Measurements from ENCODE around the gene PCDHGB3.
"Not testable (repeated sequence)": the region's sequence is repeated elsewhere in the genome, so short reads cannot be mapped to it uniquely, and the experiment has no call there.

PCDHGB3 gene

DNA sequence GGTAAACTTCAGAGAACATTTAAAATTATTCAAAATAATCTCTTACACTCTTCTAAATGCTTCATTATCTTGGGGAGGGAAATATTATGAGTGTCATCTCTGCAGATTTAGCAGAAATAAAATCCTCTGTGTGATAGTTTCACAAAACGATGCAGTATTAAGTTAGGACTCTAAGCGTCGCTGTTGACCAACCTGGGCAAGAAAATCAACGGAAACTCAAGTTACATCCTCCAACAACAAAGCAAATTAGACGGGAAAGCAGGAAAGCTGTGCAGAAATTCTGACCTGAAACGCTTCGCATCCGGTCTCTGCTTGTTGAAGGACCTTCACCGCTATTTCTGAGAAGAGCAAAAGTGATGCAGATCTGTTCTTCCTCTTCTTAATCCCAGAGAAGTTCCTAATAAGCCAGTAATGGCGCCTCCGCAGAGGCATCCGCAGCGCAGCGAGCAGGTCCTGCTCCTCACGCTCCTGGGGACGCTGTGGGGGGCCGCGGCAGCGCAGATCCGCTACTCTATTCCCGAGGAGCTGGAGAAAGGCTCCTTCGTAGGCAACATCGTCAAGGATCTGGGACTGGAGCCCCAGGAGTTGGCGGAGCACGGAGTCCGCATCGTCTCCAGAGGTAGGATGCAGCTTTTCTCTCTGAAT is 3.8 kb downstream of the PCDHGB3 start, which contains the start of gene PCDHGA6:
PCDHGA6 (plus strand) TSS at position 219 of the 645 bp plus-strand sequence; CDS start at position 412, 193 bp downstream.
- TF ChIP-seq ZNF274 (IDR thresholded peaks at IDR 0.05; ENCODE audit: low read depth, low read length) = no peak
- H3K4me3 ChIP-seq (ENCODE audit: low read length) = peak within 1 kb of the TSS; percentile 60; the same call in 1 of the 2 replicates

- H3K4me3 ChIP-seq (ENCODE audit: low read length) = no peak overlapping the region
- no peak for TF ChIP-seq ZNF274 (IDR thresholded peaks at IDR 0.05; ENCODE audit: low read depth, low read length)
Observed at GRCh38 chr5:141374627-141375026, 4.6 kb downstream of the PCDHGB3 start.

DNA sequence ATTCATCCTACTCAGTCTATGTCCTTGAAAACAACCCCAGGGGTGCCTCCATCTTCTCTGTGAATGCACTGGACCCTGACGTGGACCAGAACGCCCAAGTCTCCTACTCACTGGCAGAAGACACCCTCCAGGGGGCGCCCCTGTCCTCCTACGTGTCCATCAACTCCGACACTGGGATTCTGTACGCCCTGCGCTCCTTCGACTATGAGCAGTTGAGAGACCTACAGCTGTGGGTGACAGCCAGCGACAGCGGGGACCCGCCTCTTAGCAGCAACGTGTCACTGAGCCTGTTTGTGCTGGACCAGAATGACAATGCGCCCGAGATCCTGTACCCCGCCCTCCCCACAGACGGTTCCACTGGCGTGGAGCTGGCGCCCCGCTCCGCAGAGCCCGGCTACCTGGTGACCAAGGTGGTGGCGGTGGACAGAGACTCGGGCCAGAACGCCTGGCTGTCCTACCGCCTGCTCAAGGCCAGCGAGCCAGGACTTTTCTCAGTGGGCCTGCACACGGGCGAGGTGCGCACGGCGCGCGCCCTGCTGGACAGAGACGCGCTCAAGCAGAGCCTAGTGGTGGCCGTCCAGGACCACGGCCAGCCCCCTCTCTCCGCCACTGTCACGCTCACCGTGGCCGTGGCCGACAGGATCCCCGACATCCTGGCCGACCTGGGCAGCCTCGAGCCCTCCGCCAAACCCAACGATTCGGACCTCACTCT is 5.6 kb downstream of the PCDHGB3 start:
- H3K4me3 ChIP-seq (ENCODE audit: low read length) = not testable (repeated sequence)

- no peak for TF ChIP-seq ZNF274 (IDR thresholded peaks at IDR 0.05; ENCODE audit: low read depth, low read length)
- H3K4me3 ChIP-seq (ENCODE audit: low read length) = peak within 1 kb of the TSS; percentile 30; the same call in 1 of the 2 replicates
Observed at GRCh38 chr5:141382469-141383294, 12.6 kb downstream of the PCDHGB3 start, which contains the start of gene PCDHGA7. TSS of gene PCDHGA7 (plus strand) at chr5:141382742. CDS start at chr5:141382900, 158 bp downstream.

DNA sequence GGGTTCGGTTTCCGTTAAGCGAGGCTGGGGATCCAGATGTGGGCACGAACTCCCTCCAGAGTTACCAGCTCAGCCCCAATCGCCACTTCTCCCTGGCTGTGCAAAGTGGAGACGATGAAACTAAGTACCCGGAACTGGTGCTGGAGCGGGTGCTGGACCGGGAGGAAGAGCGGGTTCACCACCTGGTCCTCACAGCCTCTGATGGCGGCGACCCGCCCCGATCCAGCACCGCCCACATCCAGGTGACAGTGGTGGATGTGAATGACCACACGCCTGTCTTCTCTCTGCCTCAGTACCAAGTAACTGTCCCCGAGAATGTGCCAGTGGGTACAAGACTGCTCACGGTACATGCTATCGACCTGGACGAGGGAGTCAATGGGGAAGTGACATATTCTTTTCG is 13.3 kb downstream of the PCDHGB3 start:
- no peak for TF ChIP-seq ZNF274 (IDR thresholded peaks at IDR 0.05; ENCODE audit: low read depth, low read length)
- H3K4me3 ChIP-seq (ENCODE audit: low read length) = no peak overlapping the region

DNA sequence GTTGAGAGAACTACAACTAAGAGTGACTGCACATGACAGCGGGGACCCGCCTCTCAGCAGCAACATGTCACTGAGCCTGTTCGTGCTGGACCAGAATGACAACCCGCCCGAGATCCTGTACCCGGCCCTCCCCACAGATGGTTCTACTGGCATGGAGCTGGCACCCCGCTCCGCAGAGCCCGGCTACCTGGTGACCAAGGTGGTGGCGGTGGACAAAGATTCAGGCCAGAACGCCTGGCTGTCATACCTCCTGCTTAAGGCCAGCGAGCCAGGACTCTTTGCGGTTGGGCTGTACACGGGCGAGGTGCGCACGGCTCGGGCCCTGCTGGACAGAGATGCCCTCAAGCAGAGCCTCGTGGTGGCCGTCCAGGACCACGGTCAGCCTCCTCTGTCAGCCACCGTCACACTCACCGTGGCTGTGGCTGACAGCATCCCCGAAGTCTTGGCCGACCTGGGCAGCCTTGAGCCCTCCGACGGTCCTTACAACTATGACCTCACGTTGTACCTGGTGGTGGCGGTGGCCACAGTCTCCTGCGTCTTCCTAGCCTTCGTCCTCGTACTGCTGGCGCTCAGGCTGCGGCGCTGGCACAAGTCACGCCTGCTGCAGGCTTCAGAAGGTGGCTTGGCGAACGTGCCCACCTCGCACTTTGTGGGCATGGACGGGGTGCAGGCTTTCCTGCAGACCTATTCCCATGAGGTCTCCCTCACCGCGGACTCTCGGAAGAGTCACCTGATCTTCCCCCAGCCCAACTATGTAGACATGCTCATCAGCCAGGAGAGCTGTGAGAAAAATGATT is 14.6 kb downstream of the PCDHGB3 start:
- no peak overlapping the region for H3K4me3 ChIP-seq (ENCODE audit: low read length)
- TF ChIP-seq ZNF274 (IDR thresholded peaks at IDR 0.05; ENCODE audit: low read depth, low read length) = no peak

DNA sequence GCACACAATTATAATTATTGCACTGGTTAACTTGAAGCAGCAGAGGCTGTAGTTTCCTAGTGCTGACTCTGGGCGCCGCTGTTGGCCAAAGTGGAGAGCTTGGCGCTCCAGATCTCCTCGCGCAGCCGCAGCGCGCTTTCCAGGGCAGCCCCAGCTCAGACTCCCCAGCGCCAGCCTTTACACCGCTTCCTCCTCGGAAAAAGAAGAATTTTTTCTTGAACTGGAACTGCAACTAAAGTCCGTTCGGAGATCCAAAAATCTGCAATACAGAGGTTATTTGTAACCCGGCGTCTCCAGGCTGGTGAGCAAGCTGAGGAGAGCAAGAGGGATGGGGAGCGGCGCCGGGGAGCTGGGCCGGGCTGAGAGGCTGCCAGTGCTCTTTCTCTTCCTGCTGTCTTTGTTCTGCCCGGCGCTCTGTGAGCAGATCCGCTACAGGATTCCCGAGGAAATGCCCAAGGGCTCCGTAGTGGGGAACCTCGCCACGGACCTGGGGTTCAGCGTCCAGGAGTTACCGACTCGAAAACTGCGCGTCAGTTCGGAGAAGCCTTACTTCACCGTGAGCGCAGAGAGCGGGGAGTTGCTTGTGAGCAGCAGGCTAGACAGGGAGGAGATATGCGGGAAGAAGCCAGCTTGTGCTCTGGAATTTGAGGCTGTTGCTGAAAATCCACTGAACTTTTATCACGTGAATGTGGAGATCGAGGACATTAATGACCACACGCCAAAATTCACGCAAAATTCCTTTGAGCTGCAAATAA is 17.7 kb downstream of the PCDHGB3 start, which contains the start of gene PCDHGB4:
PCDHGB4 (plus strand) TSS at position 142 of the 755 bp plus-strand sequence; CDS start at position 329, 187 bp downstream.
- peak within 1 kb of the TSS; percentile 14; the same call in 1 of the 2 replicates for H3K4me3 ChIP-seq (ENCODE audit: low read length)

- no peak for TF ChIP-seq ZNF274 (IDR thresholded peaks at IDR 0.05; ENCODE audit: low read depth, low read length)
- no peak overlapping the region; the same call in 1 of the 2 replicates for H3K4me3 ChIP-seq (ENCODE audit: low read length)
Observed at GRCh38 chr5:141388661-141389060, 18.6 kb downstream of the PCDHGB3 start.

DNA sequence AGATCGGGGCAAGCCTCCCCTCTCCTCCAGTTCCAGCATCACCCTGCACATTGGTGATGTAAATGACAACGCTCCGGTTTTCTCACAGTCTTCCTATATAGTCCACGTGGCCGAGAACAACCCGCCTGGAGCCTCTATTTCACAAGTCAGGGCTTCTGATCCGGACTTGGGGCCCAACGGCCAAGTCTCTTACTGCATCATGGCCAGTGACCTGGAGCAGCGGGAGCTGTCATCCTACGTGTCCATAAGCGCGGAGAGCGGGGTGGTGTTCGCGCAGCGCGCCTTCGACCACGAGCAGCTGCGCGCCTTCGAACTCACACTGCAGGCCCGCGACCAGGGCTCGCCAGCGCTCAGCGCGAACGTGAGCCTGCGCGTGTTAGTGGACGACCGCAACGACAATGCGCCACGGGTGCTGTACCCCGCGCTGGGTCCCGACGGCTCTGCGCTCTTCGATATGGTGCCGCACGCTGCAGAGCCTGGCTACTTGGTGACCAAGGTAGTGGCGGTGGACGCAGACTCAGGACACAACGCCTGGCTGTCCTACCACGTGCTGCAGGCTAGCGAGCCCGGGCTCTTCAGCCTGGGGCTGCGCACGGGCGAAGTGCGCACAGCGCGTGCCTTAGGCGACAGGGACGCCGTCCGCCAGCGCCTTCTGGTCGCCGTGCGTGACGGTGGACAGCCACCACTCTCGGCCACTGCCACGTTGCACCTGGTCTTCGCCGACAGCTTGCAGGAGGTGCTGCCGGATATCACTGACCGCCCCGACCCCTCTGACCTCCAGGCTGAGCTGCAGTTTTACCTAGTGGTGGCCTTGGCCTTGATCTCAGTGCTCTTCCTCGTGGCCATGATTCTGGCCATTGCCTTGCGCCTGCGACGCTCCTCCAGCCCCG is 19.4 kb downstream of the PCDHGB3 start:
- TF ChIP-seq ZNF274 (IDR thresholded peaks at IDR 0.05; ENCODE audit: low read depth, low read length) = no peak
- H3K4me3 ChIP-seq (ENCODE audit: low read length) = no peak overlapping the region

GRCh38 chr5:141392429-141393198 is 22.6 kb downstream of the PCDHGB3 start, which contains the start of gene PCDHGA8:
TSS of gene PCDHGA8 (plus strand) at chr5:141392633. CDS start at chr5:141392814, 181 bp downstream.
- no peak within 1 kb of the TSS; the same call in 1 of the 2 replicates for H3K4me3 ChIP-seq (ENCODE audit: low read length)
- no peak for TF ChIP-seq ZNF274 (IDR thresholded peaks at IDR 0.05; ENCODE audit: low read depth, low read length)

DNA sequence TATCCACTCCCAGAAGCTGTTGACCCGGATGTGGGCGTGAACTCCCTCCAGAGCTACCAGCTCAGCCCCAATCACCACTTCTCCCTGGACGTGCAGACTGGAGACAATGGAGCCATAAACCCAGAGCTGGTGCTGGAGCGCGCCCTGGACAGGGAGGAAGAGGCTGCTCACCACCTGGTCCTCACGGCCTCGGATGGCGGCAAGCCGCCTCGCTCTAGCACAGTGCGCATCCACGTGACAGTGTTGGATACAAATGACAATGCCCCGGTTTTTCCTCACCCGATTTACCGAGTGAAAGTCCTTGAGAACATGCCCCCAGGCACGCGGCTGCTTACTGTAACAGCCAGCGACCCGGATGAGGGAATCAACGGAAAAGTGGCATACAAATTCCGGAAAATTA is 23.2 kb downstream of the PCDHGB3 start:
- no peak for TF ChIP-seq ZNF274 (IDR thresholded peaks at IDR 0.05; ENCODE audit: low read depth, low read length)
- no peak overlapping the region for H3K4me3 ChIP-seq (ENCODE audit: low read length)

- not testable (repeated sequence) for H3K4me3 ChIP-seq (ENCODE audit: low read length)
Observed at GRCh38 chr5:141394401-141395187, 24.6 kb downstream of the PCDHGB3 start.

- H3K4me3 ChIP-seq (ENCODE audit: low read length) = peak within 1 kb of the TSS; percentile 19; the same call in 1 of the 2 replicates
Observed at GRCh38 chr5:141397756-141398551, 27.9 kb downstream of the PCDHGB3 start, which contains the start of gene PCDHGB5. TSS of gene PCDHGB5 (plus strand) at chr5:141397947. CDS start at chr5:141398128, 181 bp downstream.
